Measurements from ENCODE around the gene CEACAM18.
A peak's percentile ranks its signal among the peaks of the same experiment; 100 is the strongest.
"Not testable (repeated sequence)": the region's sequence is repeated elsewhere in the genome, so short reads cannot be mapped to it uniquely, and the experiment has no call there.

Gene CEACAM18

GRCh38 chr19:51478381-51479234 lies at the start of gene CEACAM18:
TSS of gene CEACAM18 (plus strand) at chr19:51478539.
- no peak for DNase-seq

- DNase-seq: no peak
Measured at GRCh38 chr19:51430221-51430620, 48.1 kb upstream of the CEACAM18 start.

GRCh38 chr19:51431124-51431523 lies 47.2 kb upstream of the CEACAM18 start:
- no peak for DNase-seq

- DNase-seq: no peak
Measured at GRCh38 chr19:51433043-51433442, 45.3 kb upstream of the CEACAM18 start.

- DNase-seq: no peak
Measured at GRCh38 chr19:51434456-51434855, 43.9 kb upstream of the CEACAM18 start.

GRCh38 chr19:51439021-51439465 lies 39.3 kb upstream of the CEACAM18 start:
- DNase-seq: peak; percentile 56

- DNase-seq: no peak
Measured at GRCh38 chr19:51440052-51440451, 38.3 kb upstream of the CEACAM18 start.

GRCh38 chr19:51440846-51441409 lies 37.4 kb upstream of the CEACAM18 start:
- peak; percentile 66 for DNase-seq

- DNase-seq: peak; percentile 94
Measured at GRCh38 chr19:51441410-51442390, 36.6 kb upstream of the CEACAM18 start.

- not testable (repeated sequence) for DNase-seq
Measured at GRCh38 chr19:51447510-51447909, 30.8 kb upstream of the CEACAM18 start.

GRCh38 chr19:51448011-51448410 lies 30.3 kb upstream of the CEACAM18 start:
- no peak for DNase-seq

- no peak for DNase-seq
Measured at GRCh38 chr19:51448411-51449016, 29.8 kb upstream of the CEACAM18 start.

- DNase-seq: no peak
Measured at GRCh38 chr19:51450730-51451307, 27.5 kb upstream of the CEACAM18 start.

- DNase-seq: no peak
Measured at GRCh38 chr19:51456541-51457290, 21.6 kb upstream of the CEACAM18 start.

- no peak for DNase-seq
Measured at GRCh38 chr19:51457351-51458013, 20.9 kb upstream of the CEACAM18 start.

- DNase-seq: no peak
Measured at GRCh38 chr19:51458051-51458645, 20.2 kb upstream of the CEACAM18 start, which contains the start of gene SIGLEC8. TSS of gene SIGLEC8 (minus strand) at chr19:51458454. CDS start at chr19:51458387, 67 bp downstream.

- no peak for DNase-seq
Measured at GRCh38 chr19:51458899-51459505, 19.3 kb upstream of the CEACAM18 start.

GRCh38 chr19:51460164-51460992 lies 18.0 kb upstream of the CEACAM18 start:
- DNase-seq: no peak

- no peak for DNase-seq
Measured at GRCh38 chr19:51461723-51462161, 16.6 kb upstream of the CEACAM18 start.
